M059J (cell line): ENCODE measurements around the gene URB1. TPM values are rescaled to one million over a fixed set of nuclear protein-coding genes. Genes with fewer than 3 reads are reported as not detected.
"Not testable (repeated sequence)": the region's sequence is repeated elsewhere in the genome, so short reads cannot be mapped to it uniquely, and the experiment has no call there.

Experiments
- DNase-seq: peaks from one replicate; pipeline ENCODE4 v3.0.0-alpha.2; 2012; ENCODE audit warnings: low read depth
- total RNA-seq: library from RNA; depleted of rRNA; stranded (reverse); fragments of >200 nt; shearing (Covaris generic); gene quantifications from 2 replicates; pipeline ENCODE4 v1.2.3, GENCODE V29; 2014; rRNA removed

The URB1 gene
- total RNA-seq, 1 experiment from 2014 or later: 18.1 TPM

- no peak for DNase-seq
Observed at GRCh38 chr21:32297449-32297848, 95.4 kb downstream of the URB1 start.

- DNase-seq: no peak
Observed at GRCh38 chr21:32285476-32285875, 107.3 kb downstream of the URB1 start.

GRCh38 chr21:32282992-32283391 is 109.8 kb downstream of the URB1 start:
- no peak for DNase-seq

GRCh38 chr21:32281531-32281930 is 111.3 kb downstream of the URB1 start:
- DNase-seq: peak; percentile 34

GRCh38 chr21:32279377-32279680 is 113.5 kb downstream of the URB1 start:
- DNase-seq: no peak

GRCh38 chr21:32278518-32279376 is 114.1 kb downstream of the URB1 start, which contains the start of gene MIS18A:
Gene MIS18A, minus strand, starts transcription at chr21:32279049. Its CDS starts 35 bp downstream, at chr21:32279014.
- peak; percentile 98 for DNase-seq

GRCh38 chr21:32278103-32278502 is 114.7 kb downstream of the URB1 start:
- peak; percentile 18 for DNase-seq

GRCh38 chr21:32276671-32277070 is 116.1 kb downstream of the URB1 start:
- DNase-seq: no peak

- DNase-seq: no peak
Observed at GRCh38 chr21:32270748-32271147, 122.1 kb downstream of the URB1 start.

- not testable (repeated sequence) for DNase-seq
Observed at GRCh38 chr21:32265321-32265720, 127.5 kb downstream of the URB1 start.

GRCh38 chr21:32261929-32262328 is 130.9 kb downstream of the URB1 start:
- DNase-seq: no peak

Other genes with a start within 250 kb of the URB1 start
- 21.8 and 35.2 TPM in 2 replicates for gene MIS18A, start 114.0 kb downstream of the URB1 start, total RNA-seq
- gene MRAP, start 94.2 kb downstream of the URB1 start, total RNA-seq: not detected in 2 replicates
- gene EVA1C, start 19.7 kb upstream of the URB1 start, total RNA-seq: 8.1 and 10.4 TPM in 2 replicates
- 0.30 TPM in 1 of 2 replicates, not detected in the other for gene TCP10L, start 192.5 kb upstream of the URB1 start, total RNA-seq
- 75.3 and 77.0 TPM in 2 replicates for gene CFAP298, start 219.4 kb upstream of the URB1 start, total RNA-seq